Trophoblast cell (in vitro differentiated cells and primary cell): ENCODE results near the gene GRID1.

Experiments
- DNase-seq, 2 donors: peaks; one replicate each; pipeline ENCODE4 v3.0.0-alpha.2; 2016
- H2AFZ ChIP-seq: 2 replicates; pipeline ENCODE4 v1.6.1; 2013; ENCODE audit warnings: low read length, moderate library complexity, mild to moderate bottlenecking; ENCODE audit not compliant: insufficient read depth, poor library complexity
- H2AK5ac ChIP-seq: 2 replicates; pipeline ENCODE4 v1.6.1; 2013; ENCODE audit warnings: mild to moderate bottlenecking, low read length
- H2BK120ac ChIP-seq: 2 replicates; pipeline ENCODE4 v1.6.1; 2013; ENCODE audit warnings: low read length, mild to moderate bottlenecking, moderate library complexity; ENCODE audit not compliant: insufficient read depth, poor library complexity
- H2BK12ac ChIP-seq: 2 replicates; pipeline ENCODE4 v1.6.1; 2013; ENCODE audit warnings: mild to moderate bottlenecking, low read length, moderate library complexity
- H2BK5ac ChIP-seq: 2 replicates; pipeline ENCODE4 v1.6.1; 2013; ENCODE audit warnings: low read length, low read depth, moderate library complexity, mild to moderate bottlenecking; ENCODE audit not compliant: poor library complexity
- H3K14ac ChIP-seq: 2 replicates; pipeline ENCODE4 v1.6.1; 2013; ENCODE audit warnings: mild to moderate bottlenecking, low read length
- H3K18ac ChIP-seq: 2 replicates; pipeline ENCODE4 v1.6.1; 2013; ENCODE audit warnings: mild to moderate bottlenecking, low read length
- H3K23ac ChIP-seq: 2 replicates; pipeline ENCODE4 v1.6.1; 2013; ENCODE audit warnings: low read length
- H3K27ac ChIP-seq: 2 replicates; pipeline ENCODE4 v1.5.1; 2013; ENCODE audit warnings: low read depth, mild to moderate bottlenecking, inconsistent platforms, low read length, moderate library complexity
- H3K27me3 ChIP-seq: 2 replicates; pipeline ENCODE4 v1.6.1; 2013; ENCODE audit warnings: inconsistent platforms, mild to moderate bottlenecking, low read length, moderate library complexity; ENCODE audit not compliant: insufficient read depth
- H3K36me3 ChIP-seq, 2 experiments: 1 replicate in 1 of 2; 2 replicates in 1 of 2; pipeline ENCODE4 v1.6.1; 2013; ENCODE audit warnings: low read length in 2 of 2, mild to moderate bottlenecking in 2 of 2, moderate library complexity in 1 of 2; ENCODE audit not compliant: insufficient read depth in 2 of 2, control insufficient read depth in 1 of 2
- H3K4ac ChIP-seq: 2 replicates; pipeline ENCODE4 v1.6.1; 2013; ENCODE audit warnings: low read depth, mild to moderate bottlenecking, low read length, moderate library complexity
- H3K4me1 ChIP-seq, 2 experiments: 1 replicate in 1 of 2; 2 replicates in 1 of 2; pipeline ENCODE4 v1.6.1; 2013; ENCODE audit warnings: low read length in 2 of 2, mild to moderate bottlenecking in 2 of 2, moderate library complexity in 1 of 2; ENCODE audit not compliant: insufficient read depth in 2 of 2, control insufficient read depth in 1 of 2
- H3K4me2 ChIP-seq: 2 replicates; pipeline ENCODE4 v1.6.1; 2013; ENCODE audit warnings: inconsistent platforms, mild to moderate bottlenecking, low read length, moderate library complexity
- H3K4me3 ChIP-seq: 2 replicates; pipeline ENCODE4 v1.5.1; 2013; ENCODE audit warnings: mild to moderate bottlenecking, low read depth, low read length, inconsistent platforms
- H3K79me1 ChIP-seq: one replicate; pipeline ENCODE4 v1.6.1; 2013; ENCODE audit warnings: low read length
- H3K79me2 ChIP-seq: 2 replicates; pipeline ENCODE4 v1.6.1; 2013; ENCODE audit warnings: low read length, mild to moderate bottlenecking; ENCODE audit not compliant: control insufficient read depth, insufficient read depth, poor library complexity
- H3K9ac ChIP-seq: 2 replicates; pipeline ENCODE4 v1.6.1; 2013; ENCODE audit warnings: mild to moderate bottlenecking, low read length
- H3K9me3 ChIP-seq: 2 replicates; pipeline ENCODE4 v1.6.1; 2013; ENCODE audit warnings: low read depth, mild to moderate bottlenecking, control low read depth, inconsistent platforms, low read length; ENCODE audit not compliant: insufficient read depth
- H4K12ac ChIP-seq: 2 replicates; pipeline ENCODE4 v1.6.1; 2013; ENCODE audit warnings: low read depth, mild to moderate bottlenecking, low read length, moderate library complexity
- H4K8ac ChIP-seq: 2 replicates; pipeline ENCODE4 v1.6.1; 2013; ENCODE audit warnings: low read depth, mild to moderate bottlenecking, low read length, moderate library complexity
- H4K91ac ChIP-seq: one replicate; pipeline ENCODE4 v1.6.1; 2013; ENCODE audit warnings: low read depth, mild to moderate bottlenecking, low read length, moderate library complexity
- WGBS: extraction: QIAGEN DNeasy Blood & Tissue Kit; methylation state at CpG from one replicate; pipeline ENCODE4 v1.1.7; 2013; ENCODE audit warnings: missing lambda C conversion rate; ENCODE audit not compliant: insufficient read length, insufficient coverage; ENCODE audit errors: extremely low coverage; 5-methylcytosine and 5-hydroxymethylcytosine counted together

Gene GRID1

GRCh38 chr10:86071145-86071544 is 295.4 kb downstream of the GRID1 start:
- H3K4ac ChIP-seq, result no peak overlapping the region
- no peak overlapping the region for H3K4me2 ChIP-seq
- no peaks in the 10 kb centered on the region for H3K36me3 ChIP-seq
- H4K12ac ChIP-seq, result no peak overlapping the region
- no peak overlapping the region for H3K9ac ChIP-seq
- no peak overlapping the region for H3K14ac ChIP-seq
- no peak overlapping the region for H2BK5ac ChIP-seq
- H3K79me2 ChIP-seq, result no peaks in the 10 kb centered on the region
- no peak overlapping the region for H3K23ac ChIP-seq
- no peaks in the 10 kb centered on the region for H3K9me3 ChIP-seq
- H3K79me1 ChIP-seq, result no peaks in the 10 kb centered on the region
- no peak overlapping the region for H2AK5ac ChIP-seq
- no peaks in the 10 kb centered on the region for H3K4me1 ChIP-seq
- no peak overlapping the region for H4K91ac ChIP-seq
- H4K8ac ChIP-seq, result no peak overlapping the region
- WGBS, result no CpG with 5 or more reads among the region's 5 CpGs
- no peak overlapping the region for H2BK12ac ChIP-seq
- no peak overlapping the region for H3K18ac ChIP-seq
- H3K27me3 ChIP-seq, result no peaks in the 10 kb centered on the region
- no peak overlapping the region for H2AFZ ChIP-seq
- no peak for DNase-seq
- H3K4me3 ChIP-seq, result no peak overlapping the region
- H3K27ac ChIP-seq, result no peak overlapping the region
- no peak overlapping the region for H2BK120ac ChIP-seq

- no peak overlapping the region for H4K12ac ChIP-seq
- H2AFZ ChIP-seq, result no peak overlapping the region
- H3K4me1 ChIP-seq, result no peaks in the 10 kb centered on the region
- no peak overlapping the region for H3K4ac ChIP-seq
- H3K18ac ChIP-seq, result no peak overlapping the region
- no peak overlapping the region for H3K9ac ChIP-seq
- no peaks in the 10 kb centered on the region for H3K79me2 ChIP-seq
- no peak overlapping the region for H4K8ac ChIP-seq
- H2BK120ac ChIP-seq, result no peak overlapping the region
- no peaks in the 10 kb centered on the region for H3K9me3 ChIP-seq
- H3K27ac ChIP-seq, result no peak overlapping the region
- no peaks in the 10 kb centered on the region for H3K79me1 ChIP-seq
- no peaks in the 10 kb centered on the region for H3K36me3 ChIP-seq
- H3K27me3 ChIP-seq, result no peaks in the 10 kb centered on the region
- H3K4me2 ChIP-seq, result no peak overlapping the region
- WGBS, result no CpG with 5 or more reads among the region's 1 CpG
- H3K23ac ChIP-seq, result no peak overlapping the region
- no peak overlapping the region for H4K91ac ChIP-seq
- no peak for DNase-seq
- H2BK12ac ChIP-seq, result no peak overlapping the region
- H2AK5ac ChIP-seq, result no peak overlapping the region
- no peak overlapping the region for H3K14ac ChIP-seq
- H3K4me3 ChIP-seq, result no peak overlapping the region
- H2BK5ac ChIP-seq, result no peak overlapping the region
Observed at GRCh38 chr10:86070278-86070677, 296.3 kb downstream of the GRID1 start.

- H2BK12ac ChIP-seq, result no peak overlapping the region
- H3K9ac ChIP-seq, result no peak overlapping the region
- no peaks in the 10 kb centered on the region for H3K27me3 ChIP-seq
- H3K4me3 ChIP-seq, result no peak overlapping the region
- no CpG with 5 or more reads among the region's 10 CpGs for WGBS
- H3K27ac ChIP-seq, result no peak overlapping the region
- no peak overlapping the region for H3K23ac ChIP-seq
- H3K79me1 ChIP-seq, result no peaks in the 10 kb centered on the region
- DNase-seq, result no peak
- no peak overlapping the region for H2BK120ac ChIP-seq
- no peak overlapping the region for H3K4me2 ChIP-seq
- no peak overlapping the region for H2AK5ac ChIP-seq
- no peaks in the 10 kb centered on the region for H3K79me2 ChIP-seq
- H3K9me3 ChIP-seq, result no peaks in the 10 kb centered on the region
- no peak overlapping the region for H4K12ac ChIP-seq
- H3K4me1 ChIP-seq, result no peaks in the 10 kb centered on the region
- no peak overlapping the region for H3K14ac ChIP-seq
- H3K36me3 ChIP-seq, result no peaks in the 10 kb centered on the region
- H2AFZ ChIP-seq, result no peak overlapping the region
- H4K8ac ChIP-seq, result no peak overlapping the region
- no peak overlapping the region for H3K18ac ChIP-seq
- no peak overlapping the region for H3K4ac ChIP-seq
- H2BK5ac ChIP-seq, result no peak overlapping the region
- no peak overlapping the region for H4K91ac ChIP-seq
Observed at GRCh38 chr10:86068231-86069054, 298.2 kb downstream of the GRID1 start.

- Histone ChIP-seq H4K8ac (no peak overlapping the region), H3K9me3 (no peaks in the 10 kb centered on the region), H3K4me3 (no peak overlapping the region), H2BK12ac (no peak overlapping the region), H3K9ac (no peak overlapping the region), H2BK5ac (no peak overlapping the region), H4K91ac (no peak overlapping the region), H3K18ac (no peak overlapping the region), H3K4me2 (no peak overlapping the region), H3K27ac (no peak overlapping the region), H4K12ac (no peak overlapping the region), H3K27me3 (no peaks in the 10 kb centered on the region), H3K4me1 (no peaks in the 10 kb centered on the region), H3K4ac (no peak overlapping the region), H3K23ac (no peak overlapping the region), H3K36me3 (no peaks in the 10 kb centered on the region), H3K14ac (no peak overlapping the region), H2AK5ac (no peak overlapping the region), H2AFZ (no peak overlapping the region), H3K79me1 (no peaks in the 10 kb centered on the region), H3K79me2 (no peaks in the 10 kb centered on the region), H2BK120ac (no peak overlapping the region)
- no CpG with 5 or more reads among the region's 5 CpGs for WGBS
- DNase-seq, result no peak
Observed at GRCh38 chr10:86067436-86068050, 299.1 kb downstream of the GRID1 start.
